ENCODE measurements around the gene SERTAD3. TPM values are rescaled to one million over a fixed set of nuclear protein-coding genes. Genes with fewer than 3 reads are reported as not detected.

SERTAD3 gene
- polyA plus RNA-seq, 1 of the 3 experiments (the other 2 are of a cell fraction) = 11.3 TPM

GRCh38 chr19:40423938-40424337, 20.2 kb downstream of the SERTAD3 start:
- no peak for DNase-seq

DNA sequence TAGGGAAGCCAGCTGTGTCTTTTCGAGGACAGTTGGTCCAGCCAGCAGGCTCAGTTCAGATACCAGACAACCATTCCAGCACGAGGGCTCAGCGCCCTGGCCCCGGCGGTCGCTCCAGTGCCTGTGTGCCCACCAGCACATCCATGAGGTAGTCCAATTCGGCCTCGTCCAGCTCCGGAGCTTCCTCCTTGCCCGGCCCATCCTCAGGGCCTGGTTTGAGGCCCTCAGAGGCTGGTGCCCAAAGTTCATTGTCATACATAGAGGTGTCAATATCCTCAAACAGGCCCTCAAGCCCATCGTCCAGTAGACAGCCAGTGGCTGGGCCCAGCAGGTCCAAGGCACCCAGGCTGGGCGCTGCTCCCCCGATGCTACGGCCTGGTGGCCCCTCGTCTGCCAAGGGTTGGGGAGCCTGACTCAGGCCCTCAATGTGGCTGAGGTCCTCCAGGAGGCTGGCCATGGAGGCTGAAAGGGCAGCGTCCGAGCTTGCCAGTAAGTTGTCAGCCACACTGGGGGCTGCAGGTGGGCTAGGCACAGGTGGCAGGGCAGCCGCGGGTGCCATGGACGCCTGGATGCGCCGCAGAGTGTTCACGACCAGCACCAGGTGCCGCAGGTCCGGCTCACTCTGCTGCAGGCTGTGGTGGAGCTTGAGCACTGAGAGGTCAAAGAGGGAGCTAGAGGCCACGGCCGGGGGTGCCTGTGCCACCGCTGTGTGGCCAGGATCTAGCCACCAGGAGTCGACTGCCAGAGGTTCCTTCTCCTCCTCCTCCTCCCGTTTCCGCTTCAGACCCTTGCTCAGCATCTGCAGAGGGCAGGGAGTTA, 21.2 kb downstream of the SERTAD3 start:
- Histone ChIP-seq H3F3A (replicated peaks; ENCODE audit: insufficient read depth) (peaks cover 35% of the 10 kb centered on the region), H3K9me3 (no peaks in the 10 kb centered on the region), H3K9me2 (no peaks in the 10 kb centered on the region), H3K27me3 (ENCODE audit: insufficient read depth) (no peaks in the 10 kb centered on the region), H3K4me2 (0 out of 2 replicates have a peak overlapping the region, but pooled peaks have one; percentile 87), H3K4me1 (ENCODE audit: control insufficient read depth in 1 of 2, insufficient read depth in 2 of 2, low read depth in 1 of 2, low read length in 1 of 2) (peaks cover 6 to 17% of the 10 kb centered on the region in 2 experiments; a peak in 3 of 4 replicates), H2AFZ (ENCODE audit: low read depth) (no peak overlapping the region), H3K27ac (ENCODE audit: low read depth in 2 of 2, low read length in 1 of 2) (peak overlapping the region in 1 of 2 experiments; percentile 39; a peak in 2 of 4 replicates), H4K20me1 (ENCODE audit: insufficient read depth) (no peaks in the 10 kb centered on the region), H3K4me3 (ENCODE audit: low read depth in 2 of 2, low read length in 1 of 2) (no peak overlapping the region), H3K36me3 (replicated peaks in 1 of 2; ENCODE audit: control insufficient read depth in 1 of 2, insufficient read depth in 2 of 2, low read length in 1 of 2) (peaks cover 7 to 15% of the 10 kb centered on the region in 2 experiments), H3K79me2 (ENCODE audit: insufficient read depth) (peaks cover 36% of the 10 kb centered on the region), H3K9ac (no peak overlapping the region)
- ChIA-PET CTCF (interaction anchor here (1.0 to 2.4 kb wide), 4 partner anchors 10 to 41 kb away, joined by 3 to 15 read pairs (median 4); partner anchors contain the start of gene PRX), POLR2A (interaction anchor here (0.8 kb wide), 1 partner anchor 9 kb away, joined by 3 read pairs; no protein-coding TSS in a partner anchor)
- TF ChIP-seq SIN3A (IDR thresholded peaks at IDR 0.05; ENCODE audit: borderline replicate concordance, low read depth, low read length) (no peak), MAX (IDR thresholded peaks at IDR 0.05; ENCODE audit: low read depth) (no peak)
- 86% methylated on average over 9 of the region's 31 CpGs for WGBS (ENCODE audit: low lambda C conversion rate)
- no peak for DNase-seq

More at GRCh38 chr19:40423938-40424337, 20.2 kb downstream of the SERTAD3 start:
- CTCF ChIA-PET = interaction anchor here (1.3 to 1.6 kb wide), 2 partner anchors 8 to 13 kb away, joined by 3 to 4 read pairs; no protein-coding TSS in a partner anchor
- Histone ChIP-seq H2AFZ (ENCODE audit: low read depth) (no peak overlapping the region), H3F3A (replicated peaks; ENCODE audit: insufficient read depth) (peaks cover 35% of the 10 kb centered on the region), H3K4me2 (peak overlapping the region; percentile 89), H3K4me3 (ENCODE audit: low read depth in 2 of 2, low read length in 1 of 2) (no peak overlapping the region; a peak in 1 of 4 replicates), H3K9ac (peak overlapping the region; percentile 98; the same call in 1 of the 2 replicates), H3K79me2 (ENCODE audit: insufficient read depth) (peaks cover 36% of the 10 kb centered on the region), H3K4me1 (ENCODE audit: control insufficient read depth in 1 of 2, insufficient read depth in 2 of 2, low read depth in 1 of 2, low read length in 1 of 2) (peaks cover 6 to 17% of the 10 kb centered on the region in 2 experiments; a peak in 3 of 4 replicates), H3K9me2 (no peaks in the 10 kb centered on the region), H3K36me3 (replicated peaks in 1 of 2; ENCODE audit: control insufficient read depth in 1 of 2, insufficient read depth in 2 of 2, low read length in 1 of 2) (peaks cover 7 to 15% of the 10 kb centered on the region in 2 experiments), H4K20me1 (ENCODE audit: insufficient read depth) (no peaks in the 10 kb centered on the region), H3K9me3 (no peaks in the 10 kb centered on the region), H3K27me3 (ENCODE audit: insufficient read depth) (no peaks in the 10 kb centered on the region), H3K27ac (ENCODE audit: low read depth in 2 of 2, low read length in 1 of 2) (peak overlapping the region in 1 of 2 experiments; percentile 97; a peak in 2 of 4 replicates)
- POLR2A ChIA-PET = no interaction called here
- no peak for TF ChIP-seq TAF1 (IDR thresholded peaks at IDR 0.05; ENCODE audit: borderline replicate concordance, low read depth, low read length)
- no peak for TF ChIP-seq FOXJ3 (CRISPR knock-in tag; IDR thresholded peaks at IDR 0.05)
- TF ChIP-seq ELF1 (IDR thresholded peaks at IDR 0.05) = no peak
- over 99% methylated on average over 6 of the region's 6 CpGs for WGBS (ENCODE audit: low lambda C conversion rate)

- DNase-seq = peak; percentile 57
- Histone ChIP-seq H3K36me3 (replicated peaks in 1 of 2; ENCODE audit: control insufficient read depth in 1 of 2, insufficient read depth in 2 of 2, low read length in 1 of 2) (peaks cover 7 to 15% of the 10 kb centered on the region in 2 experiments), H3K4me1 (ENCODE audit: control insufficient read depth in 1 of 2, insufficient read depth in 2 of 2, low read depth in 1 of 2, low read length in 1 of 2) (peaks cover 6 to 17% of the 10 kb centered on the region in 2 experiments; a peak in 3 of 4 replicates), H3K4me2 (peak overlapping the region; percentile 87), H3F3A (replicated peaks; ENCODE audit: insufficient read depth) (peaks cover 35% of the 10 kb centered on the region), H3K9me3 (no peaks in the 10 kb centered on the region), H3K79me2 (ENCODE audit: insufficient read depth) (peaks cover 36% of the 10 kb centered on the region), H4K20me1 (ENCODE audit: insufficient read depth) (no peaks in the 10 kb centered on the region), H3K27ac (ENCODE audit: low read depth in 2 of 2, low read length in 1 of 2) (peak overlapping the region; percentile 92 to 97), H3K9me2 (no peaks in the 10 kb centered on the region), H3K27me3 (ENCODE audit: insufficient read depth) (no peaks in the 10 kb centered on the region), H3K4me3 (ENCODE audit: low read depth in 2 of 2, low read length in 1 of 2) (no peak overlapping the region), H2AFZ (ENCODE audit: low read depth) (no peak overlapping the region), H3K9ac (peak overlapping the region; percentile 82; the same call in 1 of the 2 replicates)
- WGBS (ENCODE audit: low lambda C conversion rate) = 86% methylated on average over 16 of the region's 16 CpGs
- CTCF ChIA-PET = interaction anchor here (0.6 to 2.4 kb wide), 5 partner anchors 11 to 451 kb away, joined by 3 to 15 read pairs (median 3); partner anchors contain the start of genes PRX and PSMC4
- POLR2A ChIA-PET = interaction anchor here (0.8 to 1.7 kb wide), 3 partner anchors 9 to 19 kb away, joined by 3 to 6 read pairs (median 4); no protein-coding TSS in a partner anchor
- TF ChIP-seq SMC3 (IDR thresholded peaks at IDR 0.05; ENCODE audit: low read depth, low read length) = no peak
- no peak for TF ChIP-seq JUND (IDR thresholded peaks at IDR 0.05)
- TF ChIP-seq RCOR1 (IDR thresholded peaks at IDR 0.05; ENCODE audit: low read length) = peak; percentile 81
- no peak for TF ChIP-seq TCF12 (IDR thresholded peaks at IDR 0.05)
- no peak for TF ChIP-seq CHD2 (IDR thresholded peaks at IDR 0.05; ENCODE audit: low read length, partially characterized antibody)
- peak in 1 of 2 experiments; percentile 57; a peak in 1 of 4 replicates for TF ChIP-seq EP300 (IDR thresholded peaks at IDR 0.05; ENCODE audit: borderline replicate concordance in 1 of 2, low read depth in 1 of 2, low read length in 1 of 2)
- no peak for TF ChIP-seq IRF3 (IDR thresholded peaks at IDR 0.05; ENCODE audit: low read depth, low read length)
- TF ChIP-seq NFIC (IDR thresholded peaks at IDR 0.05; ENCODE audit: borderline replicate concordance) = no peak
- no peak for TF ChIP-seq RFX5 (IDR thresholded peaks at IDR 0.05; ENCODE audit: low read length)
- TF ChIP-seq, protein P1, sequence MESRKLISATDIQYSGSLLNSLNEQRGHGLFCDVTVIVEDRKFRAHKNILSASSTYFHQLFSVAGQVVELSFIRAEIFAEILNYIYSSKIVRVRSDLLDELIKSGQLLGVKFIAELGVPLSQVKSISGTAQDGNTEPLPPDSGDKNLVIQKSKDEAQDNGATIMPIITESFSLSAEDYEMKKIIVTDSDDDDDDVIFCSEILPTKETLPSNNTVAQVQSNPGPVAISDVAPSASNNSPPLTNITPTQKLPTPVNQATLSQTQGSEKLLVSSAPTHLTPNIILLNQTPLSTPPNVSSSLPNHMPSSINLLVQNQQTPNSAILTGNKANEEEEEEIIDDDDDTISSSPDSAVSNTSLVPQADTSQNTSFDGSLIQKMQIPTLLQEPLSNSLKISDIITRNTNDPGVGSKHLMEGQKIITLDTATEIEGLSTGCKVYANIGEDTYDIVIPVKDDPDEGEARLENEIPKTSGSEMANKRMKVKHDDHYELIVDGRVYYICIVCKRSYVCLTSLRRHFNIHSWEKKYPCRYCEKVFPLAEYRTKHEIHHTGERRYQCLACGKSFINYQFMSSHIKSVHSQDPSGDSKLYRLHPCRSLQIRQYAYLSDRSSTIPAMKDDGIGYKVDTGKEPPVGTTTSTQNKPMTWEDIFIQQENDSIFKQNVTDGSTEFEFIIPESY (IDR thresholded peaks at IDR 0.05; ENCODE audit: borderline replicate concordance, low read depth) = no peak
- TF ChIP-seq RAD21 (IDR thresholded peaks at IDR 0.05; ENCODE audit: low read length) = no peak
Observed at GRCh38 chr19:40421993-40422747, 22.0 kb downstream of the SERTAD3 start.

Data from SK-N-SH (cell line).